Middle frontal gyrus (tissue), 1 donor: ENCODE results near the gene LCTL.
"Not testable (repeated sequence)": the region's sequence is repeated elsewhere in the genome, so short reads cannot be mapped to it uniquely, and the experiment has no call there.

Experiments used
- DNase-seq: peaks from one replicate; pipeline ENCODE4 v3.0.0-alpha.2; 2015; ENCODE audit warnings: low spot score; ENCODE audit errors: extremely low spot score

Gene LCTL

GRCh38 chr15:66503780-66504562 is 61.8 kb downstream of the LCTL start:
- no peak for DNase-seq

GRCh38 chr15:66503041-66503648 is 62.7 kb downstream of the LCTL start:
- not testable (repeated sequence) for DNase-seq

GRCh38 chr15:66502491-66502890 is 63.3 kb downstream of the LCTL start:
- DNase-seq, result no peak

GRCh38 chr15:66500346-66500745 is 65.5 kb downstream of the LCTL start:
- DNase-seq, result not testable (repeated sequence)

GRCh38 chr15:66498501-66499386 is 67.1 kb downstream of the LCTL start:
- no peak for DNase-seq
